Natural killer cell (primary cell): ENCODE results near the gene APBB1. TPM values are rescaled to one million over a fixed set of nuclear protein-coding genes. Genes with fewer than 3 reads are reported as not detected.
A peak's percentile ranks its signal among the peaks of the same experiment; 100 is the strongest.

ENCODE experiments used
- ATAC-seq, 3 donors: fragments of 150-1000 bp in 2 of 3; fragments of 200-7000 bp in 1 of 3; cut with Tn5 transposase; 1 replicate in 1 of 3; 2 replicates in 2 of 3; pipeline ENCODE4 v1.10.0; 2021; ENCODE audit warnings: mild to moderate bottlenecking in 2 of 3, moderate library complexity in 2 of 3
- DNase-seq, 2 donors: peaks; one replicate each; pipeline versions ENCODE4 v3.0.0 to v3.0.0-alpha.2; 2013 to 2021; ENCODE audit warnings: mixed read lengths in 1 of 2
- H3K27ac ChIP-seq: one replicate; pipeline ENCODE4 v1.5.1; 2013; ENCODE audit warnings: mild to moderate bottlenecking, low read length
- H3K27me3 ChIP-seq: one replicate; pipeline ENCODE4 v1.6.1; 2013; ENCODE audit warnings: low read length; ENCODE audit not compliant: control insufficient read depth, insufficient read depth
- H3K36me3 ChIP-seq: one replicate; pipeline ENCODE4 v1.6.1; 2013; ENCODE audit warnings: low read length; ENCODE audit not compliant: control insufficient read depth, insufficient read depth
- H3K4me1 ChIP-seq: one replicate; pipeline ENCODE4 v1.6.1; 2013; ENCODE audit warnings: low read length; ENCODE audit not compliant: control insufficient read depth, insufficient read depth
- H3K4me3 ChIP-seq: one replicate; pipeline ENCODE4 v1.5.1; 2013; ENCODE audit warnings: low read length
- H3K9me3 ChIP-seq: one replicate; pipeline ENCODE4 v1.6.1; 2013; ENCODE audit warnings: low read length; ENCODE audit not compliant: control insufficient read depth, insufficient read depth
- H3K27ac Mint-ChIP-seq, 2 donors: one replicate each; pipeline ENCODE4 v1.8.0; 2022; ENCODE audit warnings: mild to moderate bottlenecking in 2 of 2, mixed read lengths in 2 of 2, moderate library complexity in 1 of 2
- H3K27me3 Mint-ChIP-seq, 2 donors: one replicate each; pipeline ENCODE4 v1.8.0; 2022; ENCODE audit warnings: low read depth in 2 of 2, mixed read lengths in 2 of 2
- H3K36me3 Mint-ChIP-seq: one replicate; pipeline ENCODE4 v1.8.0; 2022; ENCODE audit warnings: mixed read lengths
- H3K4me1 Mint-ChIP-seq, 2 donors: one replicate each; pipeline ENCODE4 v1.8.0; 2022; ENCODE audit warnings: mixed read lengths in 2 of 2
- H3K4me3 Mint-ChIP-seq: one replicate; pipeline ENCODE4 v1.8.0; 2022; ENCODE audit warnings: mild to moderate bottlenecking, moderate library complexity, mixed read lengths
- H3K9me3 Mint-ChIP-seq, 2 donors: one replicate each; pipeline ENCODE4 v1.8.0; 2022; ENCODE audit warnings: mixed read lengths in 2 of 2
- WGBS: methylation state at CpG from one replicate; pipeline ENCODE4 v1.1.7; 2013; ENCODE audit warnings: missing lambda C conversion rate; ENCODE audit not compliant: insufficient coverage; 5-methylcytosine and 5-hydroxymethylcytosine counted together
- intact Hi-C: fragments of 100-400 bp; cut with micrococcal nuclease; formaldehyde crosslinking; loops from one replicate; pipeline ENCODE4 v1.14.2; 2022
- total RNA-seq, 4 donors: library from RNA; stranded (reverse); fragments of 120-200 nt in 1 of 4; gene quantifications; one replicate each; pipeline versions ENCODE4 v1.2.3 to v1.2.4, GENCODE V29; 2013 to 2022
- TF ChIP-seq, protein P1 (sequence below): fragments of 200-600 bp; IDR thresholded peaks from one replicate; pipeline ENCODE4 v1.8.0; 2022; ENCODE audit warnings: antibody characterized with exemption

The APBB1 gene
- total RNA-seq, 3 donors from 2014 or later (not counting 1 experiment from before 2014, with no cell fraction given), result 62.8 to 77.1 (median 67.5) TPM

GRCh38 chr11:6443269-6444003, 24.5 kb upstream of the APBB1 start:
- WGBS, result 24% methylated on average over 5 of the region's 5 CpGs
- H3K27me3 ChIP-seq, result no peaks in the 10 kb centered on the region
- H3K36me3 Mint-ChIP-seq, result no peaks in the 10 kb centered on the region
- no peaks in the 10 kb centered on the region for H3K27me3 Mint-ChIP-seq
- TF ChIP-seq, protein P1, sequence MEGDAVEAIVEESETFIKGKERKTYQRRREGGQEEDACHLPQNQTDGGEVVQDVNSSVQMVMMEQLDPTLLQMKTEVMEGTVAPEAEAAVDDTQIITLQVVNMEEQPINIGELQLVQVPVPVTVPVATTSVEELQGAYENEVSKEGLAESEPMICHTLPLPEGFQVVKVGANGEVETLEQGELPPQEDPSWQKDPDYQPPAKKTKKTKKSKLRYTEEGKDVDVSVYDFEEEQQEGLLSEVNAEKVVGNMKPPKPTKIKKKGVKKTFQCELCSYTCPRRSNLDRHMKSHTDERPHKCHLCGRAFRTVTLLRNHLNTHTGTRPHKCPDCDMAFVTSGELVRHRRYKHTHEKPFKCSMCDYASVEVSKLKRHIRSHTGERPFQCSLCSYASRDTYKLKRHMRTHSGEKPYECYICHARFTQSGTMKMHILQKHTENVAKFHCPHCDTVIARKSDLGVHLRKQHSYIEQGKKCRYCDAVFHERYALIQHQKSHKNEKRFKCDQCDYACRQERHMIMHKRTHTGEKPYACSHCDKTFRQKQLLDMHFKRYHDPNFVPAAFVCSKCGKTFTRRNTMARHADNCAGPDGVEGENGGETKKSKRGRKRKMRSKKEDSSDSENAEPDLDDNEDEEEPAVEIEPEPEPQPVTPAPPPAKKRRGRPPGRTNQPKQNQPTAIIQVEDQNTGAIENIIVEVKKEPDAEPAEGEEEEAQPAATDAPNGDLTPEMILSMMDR, result peak; percentile 82
- no peaks in the 10 kb centered on the region for H3K9me3 Mint-ChIP-seq
- H3K27ac ChIP-seq, result no peak overlapping the region
- H3K4me1 Mint-ChIP-seq, result no peaks in the 10 kb centered on the region
- H3K4me1 ChIP-seq, result peaks cover 5% of the 10 kb centered on the region
- H3K4me3 ChIP-seq, result no peak overlapping the region
- H3K36me3 ChIP-seq, result no peaks in the 10 kb centered on the region
- DNase-seq (peak; percentile 45 to 82), ATAC-seq (peak; percentile 66 to 96 (median 89))
- H3K27ac Mint-ChIP-seq, result no peak overlapping the region
- no peaks in the 10 kb centered on the region for H3K9me3 ChIP-seq
- no peak overlapping the region for H3K4me3 Mint-ChIP-seq
- intact Hi-C loops, result loop anchor here (1.0 kb wide), 1 partner anchor 64 kb away; no protein-coding TSS in a partner anchor

- Mint-ChIP-seq H3K27me3 (no peaks in the 10 kb centered on the region), H3K4me3 (no peak overlapping the region), H3K4me1 (no peaks in the 10 kb centered on the region), H3K27ac (no peak overlapping the region), H3K36me3 (no peaks in the 10 kb centered on the region), H3K9me3 (no peaks in the 10 kb centered on the region)
- Histone ChIP-seq H3K4me3 (no peak overlapping the region), H3K36me3 (no peaks in the 10 kb centered on the region), H3K27me3 (no peaks in the 10 kb centered on the region), H3K27ac (no peak overlapping the region), H3K9me3 (no peaks in the 10 kb centered on the region), H3K4me1 (peaks cover 15% of the 10 kb centered on the region)
- TF ChIP-seq, protein P1, result no peak
- 93% methylated on average over 4 of the region's 4 CpGs for WGBS
- DNase-seq (no peak), ATAC-seq (no peak)
- intact Hi-C loops, result no loop called here
These were observed 23.5 kb upstream of the APBB1 start for GRCh38 chr11:6442441-6442840.

GRCh38 chr11:6440906-6441358, 22.0 kb upstream of the APBB1 start, which contains the start of gene HPX:
Gene HPX (minus strand): TSS chr11:6440987. CDS start chr11:6440963, 24 bp downstream.
- ATAC-seq (no peak), DNase-seq (no peak)
- Histone ChIP-seq H3K9me3 (no peaks in the 10 kb centered on the region), H3K27ac (no peak within 1 kb of the TSS), H3K4me3 (no peak within 1 kb of the TSS), H3K36me3 (no peaks in the 10 kb centered on the region), H3K4me1 (peaks cover 17% of the 10 kb centered on the region), H3K27me3 (no peaks in the 10 kb centered on the region)
- no peak within 1 kb of the TSS for H3K27ac Mint-ChIP-seq
- H3K4me1 Mint-ChIP-seq, result no peaks in the 10 kb centered on the region
- 96% methylated on average over 3 of the region's 3 CpGs for WGBS
- no peak within 1 kb of the TSS for H3K4me3 Mint-ChIP-seq
- H3K36me3 Mint-ChIP-seq, result no peaks in the 10 kb centered on the region
- H3K27me3 Mint-ChIP-seq, result no peaks in the 10 kb centered on the region
- TF ChIP-seq, protein P1, result no peak
- intact Hi-C loops, result no loop called here
- H3K9me3 Mint-ChIP-seq, result no peaks in the 10 kb centered on the region
